IPS-NIHi11 (cell line): Measurements from ENCODE around the gene GALE.
"Not testable (repeated sequence)": the region's sequence is repeated elsewhere in the genome, so short reads cannot be mapped to it uniquely, and the experiment has no call there.

Experiments used
- DNase-seq: peaks from one replicate; pipeline ENCODE4 v3.0.0; 2012; ENCODE audit warnings: mixed read lengths, low spot score

The GALE gene

DNA sequence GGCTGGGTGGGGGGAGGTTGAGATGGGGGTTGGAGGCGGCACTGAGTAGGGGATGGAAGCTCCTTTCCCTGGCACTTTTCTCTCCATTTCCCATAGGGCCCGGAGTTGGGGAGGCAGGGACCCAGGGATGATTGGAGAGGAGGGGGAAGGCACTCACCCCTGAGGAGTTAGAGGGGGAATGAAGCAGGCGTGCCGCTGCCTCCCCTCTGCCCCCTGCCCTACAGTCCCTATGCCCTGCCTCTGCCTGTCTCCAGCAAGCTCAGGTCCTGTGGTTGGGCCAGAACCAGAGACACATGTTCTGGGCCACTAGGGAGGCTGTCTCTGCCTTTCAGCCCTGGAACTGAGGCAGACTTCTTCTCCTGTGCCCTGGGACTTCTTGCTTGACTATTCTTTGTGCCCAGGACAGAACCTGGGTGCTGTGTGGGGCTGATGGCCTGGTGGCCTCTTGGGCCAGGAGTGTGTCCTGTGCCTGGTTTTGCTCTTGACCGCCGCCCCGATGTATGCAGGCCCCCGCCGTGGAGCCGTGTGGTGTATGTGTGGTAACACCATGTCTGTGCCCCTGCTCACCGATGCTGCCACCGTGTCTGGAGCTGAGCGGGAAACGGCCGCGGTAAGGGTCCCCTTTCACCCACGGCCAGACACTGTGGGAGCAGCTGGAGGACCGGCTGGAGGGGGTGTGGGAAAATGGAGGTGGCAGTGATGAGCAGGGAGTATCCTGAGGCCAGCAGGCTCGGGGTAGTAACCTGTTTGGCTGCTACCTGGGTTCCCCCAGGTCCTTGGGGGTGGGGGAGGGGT, 8.2 kb downstream of the GALE start:
- DNase-seq = peak; percentile 35

DNA sequence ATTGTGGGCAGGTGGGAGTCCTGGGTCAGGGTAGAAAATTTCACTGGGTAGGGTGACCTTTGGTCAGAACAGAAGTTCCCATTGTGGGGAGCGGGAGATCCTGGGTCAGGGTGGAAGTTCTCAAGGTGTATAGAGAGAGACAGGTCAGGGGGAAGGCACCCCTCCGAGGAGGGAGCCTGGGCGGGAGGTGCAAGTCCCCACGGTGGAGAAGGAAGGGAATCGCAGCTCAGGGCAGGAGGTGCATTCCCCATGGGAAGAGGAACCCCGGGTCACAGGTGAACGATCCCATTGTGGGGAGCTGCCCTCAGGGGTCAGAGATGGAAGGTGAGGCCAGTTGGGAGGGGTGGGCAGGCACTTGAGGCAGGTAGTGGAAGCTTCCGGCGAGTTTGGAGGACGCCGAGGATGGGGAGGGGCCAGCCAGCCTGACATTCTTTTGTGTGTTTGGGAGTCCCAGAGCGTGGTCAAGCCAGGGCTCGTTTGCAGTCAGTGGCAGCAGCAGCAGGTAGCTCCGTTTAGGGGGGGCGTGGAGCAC, 9.0 kb downstream of the GALE start:
- DNase-seq = peak; percentile 81

DNA sequence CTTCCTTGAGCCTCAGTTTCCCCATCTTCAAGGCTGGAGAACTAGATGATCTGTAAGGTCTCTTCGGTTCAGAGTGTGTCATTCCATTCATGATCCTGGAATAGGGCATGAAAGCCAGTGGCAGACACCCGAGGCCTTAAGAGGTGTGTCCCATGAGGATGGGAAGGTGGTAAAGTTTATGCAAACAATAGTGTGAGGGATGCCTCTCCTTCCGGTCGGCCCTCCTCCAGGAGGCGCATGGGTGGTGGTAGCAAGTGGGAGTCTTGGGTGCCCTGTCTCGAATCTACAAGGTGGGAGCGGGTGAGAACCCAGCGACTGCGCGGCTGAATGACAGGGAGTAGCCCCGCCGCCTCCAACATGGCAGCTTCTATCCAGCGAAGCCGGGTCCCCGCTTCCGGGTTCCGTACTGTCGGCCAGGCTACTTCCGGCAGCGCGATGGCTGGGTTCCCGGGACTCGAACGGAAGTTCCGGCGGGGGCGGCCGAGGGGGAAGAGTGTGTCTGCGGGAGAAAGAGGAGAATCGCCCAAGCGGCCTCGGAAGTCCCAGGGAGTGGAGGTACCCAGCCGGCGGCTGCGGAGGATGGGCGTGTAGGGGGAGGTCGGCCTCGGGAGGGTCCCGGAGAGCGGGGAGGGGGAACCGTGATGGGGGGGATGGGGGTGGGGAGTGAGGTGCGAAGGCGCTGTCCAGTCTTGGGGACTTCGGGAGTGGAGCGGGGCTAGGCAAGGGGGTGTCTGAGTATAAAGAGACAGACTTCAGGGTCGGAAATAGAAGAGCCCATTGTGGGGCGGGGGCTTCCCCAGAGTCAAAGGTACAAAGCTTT, 9.6 kb downstream of the GALE start, which contains the start of gene LYPLA2:
LYPLA2 (plus strand) TSS at position 450 of the 820 bp plus-strand sequence. CDS start 1,538 bp downstream, outside the sequence.
- DNase-seq = peak; percentile 93

GRCh38 chr1:23788695-23789094, 11.9 kb downstream of the GALE start:
- no peak for DNase-seq

GRCh38 chr1:23787701-23788100, 12.9 kb downstream of the GALE start:
- DNase-seq = no peak

DNA sequence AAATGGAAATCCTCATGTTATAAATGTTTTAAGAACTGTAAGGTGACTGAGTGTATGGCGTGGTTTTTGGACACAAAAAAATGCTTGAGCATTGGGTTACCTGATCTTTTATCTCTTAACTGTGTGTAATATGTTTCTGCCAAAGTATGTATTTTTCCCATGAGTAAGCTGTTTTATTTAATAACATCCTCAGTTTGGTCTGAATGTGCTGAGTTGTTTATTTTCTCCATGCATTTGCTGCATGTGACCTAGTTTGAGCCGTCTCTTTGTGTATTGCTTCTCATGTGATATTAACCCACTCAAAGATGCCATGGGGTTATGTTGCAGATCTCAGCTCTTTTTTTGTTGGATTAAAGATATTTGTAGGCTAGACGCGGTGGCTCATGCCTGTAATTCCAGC, 15.7 kb downstream of the GALE start:
- no peak for DNase-seq

DNA sequence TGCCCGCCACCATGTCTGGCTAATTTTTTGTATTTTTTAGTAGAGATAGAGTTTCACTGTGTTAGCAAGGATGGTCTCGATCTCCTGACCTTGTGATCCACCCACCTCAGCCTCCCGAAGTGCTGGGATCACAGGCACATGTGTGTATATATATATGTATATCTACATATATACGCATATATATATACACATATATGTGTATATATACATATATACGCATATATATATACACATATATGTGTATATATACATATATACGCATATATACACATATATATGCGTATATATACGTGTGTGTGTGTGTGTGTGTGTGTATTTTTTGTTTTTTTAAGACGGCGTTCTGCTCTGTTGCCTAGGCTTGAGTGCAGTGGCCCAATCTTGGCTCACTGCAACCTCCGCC, 17.4 kb downstream of the GALE start:
- DNase-seq = not testable (repeated sequence)

DNA sequence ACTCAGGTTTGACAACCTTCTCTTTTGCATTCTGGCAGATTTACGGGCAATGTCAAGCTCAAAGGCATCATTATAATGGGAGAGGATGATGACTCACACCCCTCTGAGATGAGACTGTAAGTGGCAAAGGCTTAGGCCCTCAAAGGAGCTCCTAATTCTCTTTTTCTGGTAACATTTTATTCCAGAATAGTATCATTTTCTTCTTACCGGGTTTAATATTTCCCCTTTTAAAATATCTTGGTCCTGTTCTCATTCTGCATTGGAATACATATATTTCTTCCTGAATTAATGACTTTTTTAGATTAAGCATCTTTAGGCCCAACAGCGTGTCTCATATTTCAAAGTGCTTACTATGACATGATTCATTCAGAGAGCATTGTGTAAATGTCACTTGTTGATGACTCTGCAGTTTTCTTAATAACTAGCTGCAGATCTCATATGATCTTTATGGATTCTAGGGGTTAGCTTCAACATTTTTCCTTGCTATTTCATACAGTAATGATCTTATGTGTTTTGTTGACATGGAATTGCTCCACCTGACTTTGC, 20.7 kb downstream of the GALE start:
- no peak for DNase-seq

- peak; percentile 98 for DNase-seq
These were observed 22.4 kb downstream of the GALE start, which contains the start of gene PITHD1 for GRCh38 chr1:23777979-23778814. Gene PITHD1, plus strand, starts transcription at chr1:23778418. Its CDS starts 98 bp downstream, at chr1:23778516.

DNA sequence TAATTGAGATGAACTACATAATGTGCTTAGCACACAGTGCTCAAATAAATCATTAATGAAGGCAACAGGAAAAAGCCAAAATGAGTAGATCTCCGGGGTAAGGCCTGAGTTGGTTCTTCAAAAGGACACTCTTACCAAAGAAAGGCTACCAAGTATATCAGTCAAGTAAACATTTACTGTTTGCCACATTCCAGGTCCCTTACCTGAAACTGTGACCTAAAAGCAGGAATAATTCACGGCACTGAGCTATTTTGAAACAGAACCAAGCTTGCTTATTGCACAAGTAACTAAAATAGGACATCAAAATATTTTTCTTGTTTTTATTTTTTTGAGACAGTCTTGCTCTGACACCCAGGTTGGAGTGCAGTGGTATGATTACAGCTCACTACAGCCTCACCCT, 24.3 kb downstream of the GALE start:
- no peak for DNase-seq

- DNase-seq = no peak
These were observed 26.2 kb downstream of the GALE start for GRCh38 chr1:23774174-23774880.

DNA sequence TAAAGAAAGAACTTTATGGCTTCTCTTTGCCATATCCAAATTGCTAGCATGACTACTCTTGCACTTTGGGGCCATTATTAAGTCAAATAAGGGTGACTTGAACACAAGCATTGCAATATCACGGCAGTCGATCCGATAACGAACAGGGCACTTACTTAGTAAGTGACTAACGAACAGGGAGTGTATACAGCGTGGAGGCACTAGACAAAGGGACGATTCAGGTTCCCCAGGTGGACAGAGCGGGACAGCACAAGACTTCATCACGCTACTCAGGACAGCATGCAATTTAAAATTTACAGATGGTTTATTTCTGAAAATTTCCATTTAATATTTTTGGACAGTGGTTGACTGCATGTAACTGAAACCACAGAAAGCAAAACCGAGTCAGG, 27.7 kb downstream of the GALE start:
- no peak for DNase-seq

DNA sequence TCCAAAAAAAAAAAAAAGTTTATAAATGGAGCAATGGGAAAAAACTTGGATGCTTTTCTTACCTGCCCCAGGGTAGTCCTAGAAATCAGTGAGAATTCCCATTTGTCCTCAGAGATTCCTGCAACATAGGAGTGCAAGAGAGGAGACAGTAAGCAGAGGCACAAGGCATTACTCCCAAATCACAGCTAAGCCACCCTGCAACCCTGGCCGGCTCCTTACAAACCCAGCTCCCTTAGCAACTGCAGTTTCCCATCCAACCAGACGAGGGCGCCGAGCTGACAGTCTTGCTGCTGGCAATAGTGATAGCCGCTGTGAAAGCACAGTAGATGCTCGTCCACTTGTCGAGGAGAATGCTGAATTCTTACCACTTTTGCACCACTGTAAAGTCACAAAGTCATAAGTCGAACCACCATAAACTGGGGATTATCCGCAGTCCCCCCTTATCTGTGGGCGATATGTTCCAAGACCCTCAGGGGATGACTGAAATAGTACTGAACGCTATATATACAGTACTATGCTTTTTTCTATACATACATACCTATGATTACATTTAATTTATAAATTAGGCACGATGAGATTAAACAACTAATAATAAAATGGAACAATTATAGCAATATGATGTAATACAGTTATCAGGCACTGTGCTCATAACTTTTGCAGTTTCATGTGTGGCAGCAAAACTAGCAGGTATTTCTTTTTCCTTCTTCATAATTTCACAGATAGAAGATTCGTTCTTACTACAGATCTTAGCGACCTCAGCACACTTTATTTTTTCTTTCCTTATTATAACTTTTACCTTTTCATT, 28.3 kb downstream of the GALE start:
- peak; percentile 81 for DNase-seq

DNA sequence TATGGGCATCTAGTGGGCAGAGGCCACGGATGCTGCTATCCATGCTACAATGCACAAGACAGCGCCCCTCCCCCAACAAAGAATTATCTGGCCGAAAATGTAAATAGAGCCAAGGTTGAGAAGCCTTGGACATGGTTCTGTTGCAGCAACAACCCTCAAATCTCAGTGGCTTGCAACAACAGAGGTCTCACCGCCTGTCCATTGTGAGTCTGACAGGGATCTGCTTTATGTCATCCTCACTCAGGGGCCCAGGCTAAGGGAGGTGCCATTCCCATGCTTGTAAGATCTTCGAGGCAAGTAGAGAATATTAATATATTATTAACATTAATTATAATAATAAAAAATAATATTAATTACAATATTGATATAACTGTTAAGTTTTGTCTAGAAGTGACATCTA, 31.8 kb downstream of the GALE start:
- no peak for DNase-seq

DNA sequence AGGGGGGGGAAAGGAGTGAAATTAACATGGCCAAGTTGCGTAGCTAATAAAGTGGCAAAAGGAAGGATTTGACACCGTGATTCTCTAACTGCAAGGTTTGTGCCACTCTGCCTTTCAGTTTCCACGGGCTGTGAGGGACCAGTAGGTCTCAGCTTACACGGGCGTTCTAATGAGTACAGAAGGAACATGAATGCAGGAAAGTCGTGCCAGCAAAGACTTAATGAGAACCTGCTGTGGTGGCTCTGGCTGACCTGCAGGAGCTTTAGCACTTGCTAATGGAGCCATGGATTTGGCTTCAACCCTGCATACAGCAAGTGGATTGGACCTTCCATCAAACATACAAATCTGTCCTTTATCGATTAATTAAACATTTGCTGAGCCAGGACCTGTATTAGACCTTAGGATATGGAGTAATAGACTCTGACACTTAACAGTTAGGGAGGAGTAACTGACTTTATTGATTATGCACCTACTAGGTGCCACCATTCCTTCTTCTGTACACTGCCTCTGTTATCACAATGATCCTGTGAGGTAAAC, 37.4 kb downstream of the GALE start:
- DNase-seq = no peak

DNA sequence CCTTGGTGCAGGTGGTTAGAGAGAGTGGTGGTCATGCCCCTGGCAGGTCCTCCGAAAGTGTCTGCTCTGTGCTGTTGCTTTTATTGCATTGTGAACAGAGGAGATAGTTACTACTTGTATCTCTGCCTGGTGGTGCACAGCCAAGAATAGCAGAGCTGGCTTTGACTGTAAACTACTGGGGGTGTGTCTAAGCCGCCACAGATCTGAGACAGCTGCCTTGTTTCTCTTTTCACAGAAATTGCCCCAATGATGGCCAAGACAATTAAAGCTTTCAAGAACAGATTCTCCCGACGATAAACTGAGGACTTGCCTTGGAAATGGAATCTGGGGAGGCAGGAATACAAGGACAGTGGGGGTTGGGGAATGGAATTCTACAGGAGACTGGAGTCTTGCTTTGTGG, 41.3 kb downstream of the GALE start:
- no peak for DNase-seq

- no peak for DNase-seq
These were observed 42.7 kb downstream of the GALE start for GRCh38 chr1:23757812-23758211.

DNA sequence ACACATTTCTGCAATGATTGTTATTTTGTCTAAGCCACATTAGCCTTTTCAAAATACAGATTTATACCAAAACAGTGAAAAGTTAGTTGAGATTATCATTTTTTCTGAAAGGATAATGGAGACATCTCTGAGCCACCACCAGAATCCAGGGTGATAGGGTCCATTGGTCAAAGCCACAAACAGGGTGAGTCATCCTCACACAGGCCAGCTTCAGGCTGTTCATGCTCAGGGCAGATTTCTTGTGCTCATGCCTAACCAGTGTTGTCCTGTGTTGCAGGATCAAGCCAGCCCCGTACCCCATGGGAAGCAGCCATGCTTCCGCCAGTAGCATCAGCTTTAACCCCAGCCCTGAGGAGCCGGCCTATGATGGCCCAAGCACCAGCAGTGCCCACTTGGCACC, 43.9 kb downstream of the GALE start:
- DNase-seq = no peak

DNA sequence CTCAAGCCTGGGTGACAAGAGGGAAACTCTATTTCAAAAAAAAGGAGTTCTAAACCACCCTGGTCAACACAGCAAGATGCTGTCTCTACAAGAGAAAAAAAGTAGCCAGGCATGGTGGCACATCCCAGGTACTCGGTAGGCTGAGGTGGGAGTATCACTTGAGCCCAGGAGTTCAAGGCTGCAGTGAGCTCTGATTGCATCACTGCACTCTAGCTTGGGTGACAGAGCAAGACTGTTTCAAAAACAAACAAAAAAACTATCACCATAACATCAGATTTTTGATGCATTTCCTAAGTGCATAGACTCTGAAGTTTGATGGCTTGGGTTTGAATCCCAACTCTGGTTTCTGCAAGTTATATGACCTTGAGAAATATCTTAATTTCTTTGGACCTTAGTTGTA, 47.6 kb downstream of the GALE start:
- DNase-seq = no peak

DNA sequence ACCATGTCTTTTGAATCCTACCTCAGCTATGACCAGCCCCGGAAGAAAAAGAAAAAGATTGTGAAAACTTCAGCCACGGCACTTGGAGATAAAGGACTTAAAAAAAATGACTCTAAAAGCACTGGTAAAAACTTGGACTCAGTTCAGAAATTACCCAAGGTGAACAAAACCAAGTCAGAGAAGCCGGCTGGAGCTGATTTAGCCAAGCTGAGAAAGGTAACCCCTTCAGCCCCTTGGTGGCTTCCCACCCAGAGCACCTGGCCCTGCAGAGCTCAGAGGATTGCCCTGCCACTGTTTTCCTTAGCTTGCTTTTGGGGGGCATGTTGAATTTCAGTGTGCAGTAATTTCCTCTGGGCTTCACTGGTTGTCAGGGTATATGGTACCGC, 48.7 kb downstream of the GALE start:
- DNase-seq = no peak
